H1 (cell line): ENCODE data around the gene DPYD.

Source experiments
- CEBPB ChIP-seq: IDR thresholded peaks from 2 replicates; pipeline ENCODE4 v1.6.1; 2012; ENCODE audit warnings: low read depth, low read length
- CTCF ChIP-seq, 3 experiments: IDR thresholded peaks; 1 replicate in 2 of 3; 2 replicates in 1 of 3; pipeline versions ENCODE4 v1.5.1 to v1.6.1; 2011; ENCODE audit warnings: low read length in 3 of 3, mild to moderate bottlenecking in 3 of 3, inconsistent platforms in 2 of 3, low read depth in 1 of 3, moderate library complexity in 1 of 3; ENCODE audit not compliant: insufficient read depth in 1 of 3; ENCODE audit errors: control extremely low read depth in 1 of 3
- EZH2 ChIP-seq: fragments of 200-600 bp; sonication (generic); IDR thresholded peaks from 2 replicates; pipeline ENCODE4 v1.7.1; 2012; ENCODE audit warnings: low read depth, mild to moderate bottlenecking, moderate library complexity, low read length, inconsistent platforms; ENCODE audit not compliant: severe bottlenecking
- GABPA ChIP-seq: IDR thresholded peaks from 2 replicates; pipeline ENCODE4 v1.6.1; 2011; ENCODE audit warnings: mild to moderate bottlenecking, low read length, moderate library complexity, borderline replicate concordance; ENCODE audit not compliant: insufficient read depth
- JUND ChIP-seq: IDR thresholded peaks from 2 replicates; pipeline ENCODE4 v1.6.1; 2011; ENCODE audit warnings: mild to moderate bottlenecking, improper control_type of control experiment, low read length
- POLR2AphosphoS5 ChIP-seq: IDR thresholded peaks from 2 replicates; pipeline ENCODE4 v1.6.1; 2011; ENCODE audit warnings: low read depth, low read length
- RFX5 ChIP-seq: IDR thresholded peaks from 2 replicates; pipeline ENCODE4 v1.6.1; 2011; ENCODE audit warnings: low read depth, low read length, improper control_type of control experiment, borderline replicate concordance

GRCh38 chr1:97942161-97943123, 21.6 kb upstream of the DPYD start:
- TF ChIP-seq CTCF (IDR thresholded peaks at IDR 0.05; ENCODE audit: control extremely low read depth in 1 of 3, insufficient read depth in 1 of 3, low read depth in 1 of 3, low read length in 3 of 3): no peak
- no peak for TF ChIP-seq CEBPB
- no peak for TF ChIP-seq RFX5
- TF ChIP-seq GABPA: no peak
- TF ChIP-seq POLR2AphosphoS5: no peak
- TF ChIP-seq EZH2: no peak
- TF ChIP-seq JUND: no peak
